Suppressor macrophage (primary cell): ENCODE data around the gene SRL.
"Not testable (repeated sequence)": the region's sequence is repeated elsewhere in the genome, so short reads cannot be mapped to it uniquely, and the experiment has no call there.

Experiments
- DNase-seq, 4 experiments: peaks; one replicate each; pipeline ENCODE4 v3.0.0-alpha.2; 2020 to 2022

SRL gene

DNA sequence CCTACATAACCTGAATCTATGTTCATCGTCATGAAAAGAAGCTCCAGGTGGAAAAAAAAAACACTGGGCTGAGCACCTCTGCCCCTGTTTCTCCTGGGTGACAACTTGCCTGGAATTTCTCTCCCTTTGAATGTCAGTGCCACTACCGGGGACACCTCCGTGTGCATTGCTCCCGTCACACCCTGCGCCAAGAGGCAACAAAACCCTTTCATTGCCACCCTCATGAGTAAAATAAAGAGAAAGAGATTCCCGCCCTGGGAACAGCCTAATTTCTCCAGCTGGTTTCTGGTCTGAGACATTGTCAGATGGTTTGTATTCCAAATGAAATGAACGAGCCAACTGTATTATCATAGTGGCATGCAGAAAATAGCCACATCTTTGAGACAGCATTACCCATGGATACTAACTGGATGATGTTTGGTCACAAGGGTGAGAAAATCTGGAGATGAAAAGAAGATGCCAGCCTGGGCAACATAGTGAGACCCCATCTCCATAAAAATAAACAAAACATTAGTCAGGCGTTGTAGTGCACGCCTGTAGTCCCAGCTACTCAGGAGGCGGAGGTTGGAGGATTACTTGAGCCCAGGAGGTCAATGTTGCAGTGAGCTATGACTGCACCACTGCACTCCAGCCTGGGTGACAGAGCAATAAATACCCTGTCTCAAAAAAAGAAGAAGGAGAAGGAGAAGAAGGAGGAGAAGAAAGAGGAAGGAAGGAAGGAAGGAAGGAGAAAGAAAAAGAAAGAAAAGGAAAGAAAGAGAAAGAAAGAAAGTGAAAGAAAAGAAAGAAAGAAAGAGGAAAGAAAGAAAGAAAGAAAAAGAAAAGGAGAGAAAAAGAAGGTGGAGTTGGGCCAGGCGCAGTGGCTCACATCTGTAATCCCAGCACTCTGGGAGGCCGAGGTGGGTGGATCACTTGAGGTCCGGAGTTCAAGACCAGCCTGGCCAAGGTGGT lies 83.5 kb downstream of the SRL start:
- no peak for DNase-seq

DNA sequence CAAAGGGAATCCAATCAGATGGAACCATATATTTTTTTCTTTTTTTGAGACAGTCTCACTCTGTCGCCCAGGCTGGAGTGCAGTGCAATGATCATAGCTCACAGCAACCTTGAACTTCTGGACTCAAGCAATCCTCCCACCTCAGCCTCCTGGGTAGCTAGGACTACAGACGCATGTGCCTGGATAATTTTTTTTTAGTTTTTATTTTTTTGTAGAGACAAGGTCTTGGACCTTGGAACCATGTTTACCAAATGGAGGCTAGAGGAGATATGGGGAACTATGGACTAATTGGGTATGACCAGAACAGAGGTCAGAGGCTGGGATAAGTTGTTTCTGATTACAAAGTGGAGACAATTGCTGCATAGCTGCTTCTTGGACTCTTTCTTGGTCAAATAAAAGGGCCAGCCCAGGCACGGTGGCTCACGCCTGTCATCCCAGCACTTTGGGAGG lies 84.5 kb downstream of the SRL start:
- DNase-seq = no peak

DNA sequence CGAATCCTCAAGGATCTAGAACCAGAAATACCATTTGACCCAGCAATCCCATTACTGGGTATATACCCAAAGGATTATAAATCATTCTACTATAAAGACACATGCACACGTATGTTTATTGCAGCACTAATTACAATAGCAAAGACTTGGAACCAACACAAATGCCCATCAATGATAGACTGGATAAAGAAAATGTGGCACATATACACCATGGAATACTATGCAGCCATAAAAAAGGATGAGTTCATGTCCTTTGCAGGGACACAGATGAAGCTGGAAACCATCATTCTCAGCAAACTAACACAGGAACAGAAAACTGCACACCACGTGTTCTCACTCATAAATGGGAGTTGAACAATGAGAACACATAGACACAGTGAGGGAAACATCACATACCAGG lies 85.4 kb downstream of the SRL start:
- DNase-seq = not testable (repeated sequence)

DNA sequence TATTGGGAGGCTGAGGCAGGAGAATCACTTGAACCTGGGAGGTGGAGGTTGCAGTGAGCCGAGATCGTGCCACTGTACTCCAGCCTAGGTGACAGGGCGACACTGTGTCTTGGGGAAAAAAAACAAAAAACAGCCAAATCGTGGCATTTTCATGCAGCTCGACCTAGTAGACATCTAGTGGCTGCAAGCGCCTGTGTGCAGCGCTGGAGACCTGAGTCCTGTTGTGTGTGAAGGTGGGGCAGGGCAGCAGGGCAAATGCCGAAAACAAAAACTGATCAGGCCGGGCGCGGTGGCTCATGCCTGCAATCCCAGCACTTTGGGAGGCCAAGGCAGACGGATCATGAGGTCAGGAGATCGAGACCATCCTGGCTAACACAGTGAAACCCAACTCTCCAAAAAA lies 88.5 kb downstream of the SRL start:
- not testable (repeated sequence) for DNase-seq

DNA sequence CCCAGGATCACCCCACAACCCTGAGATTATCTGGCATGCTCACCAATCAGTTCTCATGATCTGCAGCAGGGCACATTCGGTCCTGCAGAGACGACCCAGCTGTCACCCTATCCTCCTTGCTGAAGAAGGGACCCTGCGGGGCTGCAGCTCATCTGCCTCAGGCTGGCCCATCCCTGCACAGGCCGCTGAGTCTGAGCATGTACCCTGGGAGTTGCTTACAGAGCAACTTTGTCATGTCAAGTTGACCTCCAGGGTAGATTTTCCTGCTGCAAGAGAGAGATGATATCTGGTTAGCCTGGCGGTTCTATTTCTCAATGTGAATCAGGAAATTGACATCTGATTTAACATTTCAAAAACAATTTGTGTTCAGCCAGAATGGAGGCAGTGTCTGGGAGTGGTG lies 89.6 kb downstream of the SRL start:
- no peak for DNase-seq

DNA sequence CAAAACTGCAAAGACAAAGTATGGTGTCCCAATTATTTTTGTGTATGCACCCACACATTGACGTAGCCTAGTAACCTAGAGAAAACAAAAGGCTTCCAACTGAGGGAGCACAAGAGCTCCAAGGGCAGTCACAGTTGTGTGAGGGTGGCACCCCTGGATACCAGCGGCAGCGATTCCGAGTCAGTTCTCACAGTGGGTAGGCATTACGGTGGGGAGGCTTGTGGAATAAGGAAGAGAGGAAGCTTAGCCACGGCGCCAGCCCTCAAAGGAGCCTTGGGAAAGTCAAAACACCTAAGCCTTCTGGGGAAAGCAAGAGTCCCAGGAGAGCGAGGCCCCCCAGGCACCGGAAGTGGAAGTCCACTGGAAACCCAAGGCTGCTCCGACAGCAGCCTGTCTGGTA lies 94.6 kb downstream of the SRL start:
- DNase-seq = no peak

DNA sequence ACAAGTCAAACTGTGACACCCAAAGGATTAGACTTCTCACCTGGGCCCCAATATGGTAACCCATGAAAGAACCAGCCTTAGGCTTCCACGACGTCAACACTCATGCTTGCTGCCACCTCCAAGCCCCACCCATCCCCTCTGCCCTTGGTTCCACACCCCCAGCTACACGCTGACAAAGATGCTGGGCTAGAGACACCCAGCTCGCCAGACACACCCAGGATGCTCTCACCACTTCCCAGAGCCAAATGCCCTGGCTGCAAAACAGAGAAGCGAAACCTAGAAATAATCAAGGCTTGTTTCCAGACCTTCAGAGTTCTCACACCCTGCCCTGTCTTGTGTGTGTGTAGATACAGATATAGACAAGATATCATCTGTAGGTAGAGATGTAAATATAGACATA lies 99.6 kb downstream of the SRL start:
- DNase-seq = peak; percentile 53 to 75 (median 64)

DNA sequence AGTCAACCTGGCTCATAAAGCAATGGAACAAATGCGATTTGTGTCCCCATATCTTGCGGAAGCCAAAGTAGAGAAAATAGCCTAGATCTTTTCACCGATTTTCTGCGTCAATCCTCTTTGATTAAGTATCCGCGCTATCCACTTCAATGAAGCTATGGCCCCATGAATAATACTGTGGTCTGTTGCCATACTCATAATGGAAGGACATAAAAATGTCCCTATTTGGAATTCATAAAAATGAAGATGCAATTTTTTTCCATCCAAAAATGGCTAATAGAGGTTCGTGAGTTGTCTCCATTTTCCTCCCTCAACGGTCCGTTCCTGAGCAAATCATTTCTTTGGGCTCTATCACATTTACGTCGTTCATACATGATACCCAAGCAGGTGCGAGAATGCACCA lies 100.3 kb downstream of the SRL start:
- no peak for DNase-seq

DNA sequence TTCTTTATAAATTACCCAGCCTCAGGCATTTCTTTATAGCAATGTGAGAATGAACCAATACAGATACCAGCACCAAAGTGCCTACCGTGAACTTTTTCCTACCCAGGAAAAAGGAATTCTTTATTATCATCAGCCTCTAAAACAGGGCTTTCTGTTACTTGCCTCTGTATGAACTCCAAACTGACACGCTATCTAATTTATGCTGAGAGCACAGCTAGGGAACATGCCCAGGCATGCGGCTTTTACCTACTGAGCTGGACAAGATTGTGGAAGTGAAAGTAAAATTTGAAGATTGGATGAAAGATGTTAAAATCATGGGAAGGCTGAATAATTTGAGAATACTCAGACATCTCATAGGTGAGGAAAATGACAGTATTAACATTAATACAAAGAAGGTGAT lies 101.2 kb downstream of the SRL start:
- peak in 3 of 4 experiments; percentile 25 to 46 (median 33) for DNase-seq

DNA sequence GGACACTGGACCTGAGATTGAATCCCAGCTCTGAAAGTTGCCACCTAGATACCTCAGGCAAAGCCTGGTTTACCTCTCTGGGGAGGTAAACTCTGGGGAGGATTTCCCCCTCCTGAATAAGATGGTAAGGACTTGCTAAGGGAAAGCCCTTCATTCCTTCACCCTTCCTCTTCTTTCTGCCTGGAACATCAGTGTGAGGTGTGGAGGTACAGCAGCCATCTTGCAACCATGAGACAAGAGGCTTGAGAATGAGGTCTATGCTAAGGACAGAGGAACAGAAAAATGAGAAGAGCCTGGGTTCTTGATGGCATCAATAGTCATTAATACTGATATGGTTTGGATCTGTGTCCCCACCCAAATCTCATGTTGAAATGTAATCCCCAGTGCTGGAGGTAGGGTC lies 101.9 kb downstream of the SRL start:
- DNase-seq = no peak
